GM21447 (cell line): ENCODE measurements around the gene NRCAM.

Experiments
- ATAC-seq: cut with Tn5 transposase; IDR thresholded peaks from one replicate; pipeline ENCODE4 v1.9.1; 2021; ENCODE audit not compliant: unreplicated experiment

The NRCAM gene

GRCh38 chr7:108103558-108104298 is 352.5 kb downstream of the NRCAM start:
- no peak for ATAC-seq

- ATAC-seq = no peak
Measured at GRCh38 chr7:108102671-108103312, 353.4 kb downstream of the NRCAM start.

DNA sequence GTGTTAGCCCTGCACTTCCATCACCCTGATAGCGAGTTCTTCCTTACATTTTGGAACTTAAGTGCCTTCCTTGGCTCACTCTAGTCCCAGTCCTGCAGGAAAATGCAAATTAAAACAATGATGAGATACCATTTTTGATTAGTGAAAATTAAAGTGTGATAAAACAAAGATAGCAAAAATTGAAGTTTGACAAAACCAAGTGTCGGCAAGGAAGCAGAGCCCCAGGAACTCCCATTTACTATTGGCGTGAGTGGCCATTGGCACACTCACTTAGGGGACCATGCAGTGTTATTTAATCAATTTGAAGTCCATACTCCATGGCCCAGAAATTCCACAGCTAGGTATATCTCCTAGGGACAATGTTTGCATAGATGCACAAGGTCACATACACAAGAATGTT is 354.5 kb downstream of the NRCAM start:
- no peak for ATAC-seq

DNA sequence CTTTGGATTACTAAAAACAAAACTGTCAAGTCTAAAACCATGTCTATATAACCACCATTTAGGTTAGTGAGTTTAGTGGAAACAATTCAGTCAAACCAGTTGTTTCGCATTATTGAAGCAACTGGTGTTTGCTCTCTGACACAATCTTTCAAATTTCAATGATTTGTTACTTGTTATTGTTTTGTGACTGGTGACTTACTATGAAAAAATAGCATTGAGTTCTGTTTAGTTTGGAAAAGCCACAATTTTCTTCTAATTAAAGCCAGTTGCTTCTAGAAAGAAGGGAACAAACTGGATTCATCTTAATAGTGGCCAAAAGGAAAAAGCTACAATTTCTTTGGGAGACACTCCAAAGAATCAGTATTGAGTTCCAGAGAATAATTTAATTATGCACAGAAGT is 356.5 kb downstream of the NRCAM start:
- no peak for ATAC-seq

DNA sequence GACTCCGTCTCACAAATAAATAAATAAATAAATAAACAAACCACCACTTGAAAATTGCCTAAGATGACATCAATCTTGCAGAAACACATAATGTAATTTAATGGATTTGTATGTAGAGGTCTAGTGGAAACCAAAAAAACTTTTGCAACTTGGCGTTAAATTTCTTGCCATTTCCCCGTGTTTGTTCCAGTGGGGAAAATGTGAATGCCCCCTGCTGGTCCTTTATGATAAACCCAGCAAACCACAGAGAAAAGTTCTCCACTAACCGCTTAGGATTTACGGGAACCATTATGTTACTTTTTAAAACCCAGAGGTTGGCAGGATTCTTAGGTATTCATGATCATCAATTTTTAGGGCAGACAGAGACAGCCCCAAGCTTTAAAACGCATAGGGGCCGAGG is 358.5 kb downstream of the NRCAM start:
- no peak for ATAC-seq
